ENCODE data around the gene MESP2.
"Not testable (repeated sequence)": the region's sequence is repeated elsewhere in the genome, so short reads cannot be mapped to it uniquely, and the experiment has no call there.

Gene MESP2

GRCh38 chr15:89783111-89783860 lies 7.2 kb downstream of the MESP2 start:
- Histone ChIP-seq H3K27ac (ENCODE audit: low read length) (no peak overlapping the region), H3K36me3 (ENCODE audit: control insufficient read depth, low read depth, low read length) (no peaks in the 10 kb centered on the region), H3K9me3 (ENCODE audit: control insufficient read depth, low read depth, low read length) (peaks cover 5% of the 10 kb centered on the region), H3K4me3 (ENCODE audit: low read length) (no peak overlapping the region), H3K9ac (ENCODE audit: low read length) (no peak overlapping the region), H3K27me3 (ENCODE audit: control insufficient read depth, insufficient read depth, low read length) (peaks cover 9% of the 10 kb centered on the region), H3K4me1 (ENCODE audit: control insufficient read depth, low read depth, low read length) (peaks cover 15% of the 10 kb centered on the region)

GRCh38 chr15:89783861-89784685 lies 7.9 kb downstream of the MESP2 start:
- Histone ChIP-seq H3K9me3 (ENCODE audit: control insufficient read depth, low read depth, low read length) (peaks cover 5% of the 10 kb centered on the region), H3K36me3 (ENCODE audit: control insufficient read depth, low read depth, low read length) (no peaks in the 10 kb centered on the region), H3K27me3 (ENCODE audit: control insufficient read depth, insufficient read depth, low read length) (peaks cover 4% of the 10 kb centered on the region), H3K27ac (ENCODE audit: low read length) (no peak overlapping the region), H3K4me3 (ENCODE audit: low read length) (no peak overlapping the region), H3K9ac (ENCODE audit: low read length) (no peak overlapping the region), H3K4me1 (ENCODE audit: control insufficient read depth, low read depth, low read length) (peaks cover 15% of the 10 kb centered on the region)

GRCh38 chr15:89784686-89784960 lies 8.5 kb downstream of the MESP2 start:
- Histone ChIP-seq H3K27ac (ENCODE audit: low read length) (no peak overlapping the region), H3K4me3 (ENCODE audit: low read length) (no peak overlapping the region), H3K9ac (ENCODE audit: low read length) (no peak overlapping the region)

GRCh38 chr15:89785064-89785773 lies 9.1 kb downstream of the MESP2 start:
- Histone ChIP-seq H3K36me3 (ENCODE audit: control insufficient read depth, low read depth, low read length) (no peaks in the 10 kb centered on the region), H3K4me3 (ENCODE audit: low read length) (no peak overlapping the region), H3K9ac (ENCODE audit: low read length) (no peak overlapping the region), H3K9me3 (ENCODE audit: control insufficient read depth, low read depth, low read length) (peaks cover 5% of the 10 kb centered on the region), H3K27ac (ENCODE audit: low read length) (no peak overlapping the region), H3K4me1 (ENCODE audit: control insufficient read depth, low read depth, low read length) (peaks cover 15% of the 10 kb centered on the region), H3K27me3 (ENCODE audit: control insufficient read depth, insufficient read depth, low read length) (peaks cover 4% of the 10 kb centered on the region)

More at GRCh38 chr15:89784686-89784960, 8.5 kb downstream of the MESP2 start:
- H3K27me3 ChIP-seq (ENCODE audit: control insufficient read depth, insufficient read depth, low read length) = peaks cover 4% of the 10 kb centered on the region
- peaks cover 15% of the 10 kb centered on the region for H3K4me1 ChIP-seq (ENCODE audit: control insufficient read depth, low read depth, low read length)
- peaks cover 5% of the 10 kb centered on the region for H3K9me3 ChIP-seq (ENCODE audit: control insufficient read depth, low read depth, low read length)
- no peaks in the 10 kb centered on the region for H3K36me3 ChIP-seq (ENCODE audit: control insufficient read depth, low read depth, low read length)

GRCh38 chr15:89785774-89786140 lies 9.6 kb downstream of the MESP2 start:
- H3K27ac ChIP-seq (ENCODE audit: low read length) = no peak overlapping the region
- no peaks in the 10 kb centered on the region for H3K36me3 ChIP-seq (ENCODE audit: control insufficient read depth, low read depth, low read length)

GRCh38 chr15:89787944-89788343 lies 11.8 kb downstream of the MESP2 start:
- no peak overlapping the region for H3K4me3 ChIP-seq (ENCODE audit: low read length)
- no peaks in the 10 kb centered on the region for H3K27me3 ChIP-seq (ENCODE audit: control insufficient read depth, insufficient read depth, low read length)
- H3K4me1 ChIP-seq (ENCODE audit: control insufficient read depth, low read depth, low read length) = peaks cover 12% of the 10 kb centered on the region
- no peaks in the 10 kb centered on the region for H3K36me3 ChIP-seq (ENCODE audit: control insufficient read depth, low read depth, low read length)
- H3K9ac ChIP-seq (ENCODE audit: low read length) = no peak overlapping the region
- no peak overlapping the region for H3K27ac ChIP-seq (ENCODE audit: low read length)
- peaks cover 5% of the 10 kb centered on the region for H3K9me3 ChIP-seq (ENCODE audit: control insufficient read depth, low read depth, low read length)

More at GRCh38 chr15:89785774-89786140, 9.6 kb downstream of the MESP2 start:
- H3K9ac ChIP-seq (ENCODE audit: low read length) = no peak overlapping the region
- H3K4me1 ChIP-seq (ENCODE audit: control insufficient read depth, low read depth, low read length) = peaks cover 15% of the 10 kb centered on the region
- peaks cover 3% of the 10 kb centered on the region for H3K27me3 ChIP-seq (ENCODE audit: control insufficient read depth, insufficient read depth, low read length)
- H3K9me3 ChIP-seq (ENCODE audit: control insufficient read depth, low read depth, low read length) = peaks cover 5% of the 10 kb centered on the region
- H3K4me3 ChIP-seq (ENCODE audit: low read length) = no peak overlapping the region

- not testable (repeated sequence) for H3K36me3 ChIP-seq (ENCODE audit: control insufficient read depth, low read depth, low read length); H3K27me3 ChIP-seq (ENCODE audit: control insufficient read depth, insufficient read depth, low read length); H3K27ac ChIP-seq (ENCODE audit: low read length); H3K4me3 ChIP-seq (ENCODE audit: low read length); H3K4me1 ChIP-seq (ENCODE audit: control insufficient read depth, low read depth, low read length); H3K9ac ChIP-seq (ENCODE audit: low read length); H3K9me3 ChIP-seq (ENCODE audit: control insufficient read depth, low read depth, low read length)
These were observed 12.5 kb downstream of the MESP2 start for GRCh38 chr15:89788585-89788984.

GRCh38 chr15:89790206-89790605 lies 14.1 kb downstream of the MESP2 start:
- Histone ChIP-seq H3K9me3 (ENCODE audit: control insufficient read depth, low read depth, low read length) (peaks cover 5% of the 10 kb centered on the region), H3K27me3 (ENCODE audit: control insufficient read depth, insufficient read depth, low read length) (no peaks in the 10 kb centered on the region), H3K9ac (ENCODE audit: low read length) (no peak overlapping the region), H3K36me3 (ENCODE audit: control insufficient read depth, low read depth, low read length) (no peaks in the 10 kb centered on the region), H3K4me3 (ENCODE audit: low read length) (no peak overlapping the region), H3K4me1 (ENCODE audit: control insufficient read depth, low read depth, low read length) (no peaks in the 10 kb centered on the region), H3K27ac (ENCODE audit: low read length) (no peak overlapping the region)

GRCh38 chr15:89790661-89791060 lies 14.5 kb downstream of the MESP2 start:
- H3K4me3 ChIP-seq (ENCODE audit: low read length) = no peak overlapping the region
- H3K9ac ChIP-seq (ENCODE audit: low read length) = no peak overlapping the region
- H3K9me3 ChIP-seq (ENCODE audit: control insufficient read depth, low read depth, low read length) = peaks cover 5% of the 10 kb centered on the region
- H3K27ac ChIP-seq (ENCODE audit: low read length) = no peak overlapping the region
- no peaks in the 10 kb centered on the region for H3K4me1 ChIP-seq (ENCODE audit: control insufficient read depth, low read depth, low read length)
- no peaks in the 10 kb centered on the region for H3K36me3 ChIP-seq (ENCODE audit: control insufficient read depth, low read depth, low read length)
- no peaks in the 10 kb centered on the region for H3K27me3 ChIP-seq (ENCODE audit: control insufficient read depth, insufficient read depth, low read length)

- no peaks in the 10 kb centered on the region for H3K4me1 ChIP-seq (ENCODE audit: control insufficient read depth, low read depth, low read length)
- H3K27ac ChIP-seq (ENCODE audit: low read length) = no peak overlapping the region
- H3K9ac ChIP-seq (ENCODE audit: low read length) = no peak overlapping the region
- H3K9me3 ChIP-seq (ENCODE audit: control insufficient read depth, low read depth, low read length) = peaks cover 5% of the 10 kb centered on the region
- no peak overlapping the region for H3K4me3 ChIP-seq (ENCODE audit: low read length)
- no peaks in the 10 kb centered on the region for H3K36me3 ChIP-seq (ENCODE audit: control insufficient read depth, low read depth, low read length)
- no peaks in the 10 kb centered on the region for H3K27me3 ChIP-seq (ENCODE audit: control insufficient read depth, insufficient read depth, low read length)
These were observed 16.1 kb downstream of the MESP2 start for GRCh38 chr15:89792106-89792805.

- no peak overlapping the region for H3K27ac ChIP-seq (ENCODE audit: low read length)
- no peak overlapping the region for H3K9ac ChIP-seq (ENCODE audit: low read length)
- H3K36me3 ChIP-seq (ENCODE audit: control insufficient read depth, low read depth, low read length) = no peaks in the 10 kb centered on the region
- H3K9me3 ChIP-seq (ENCODE audit: control insufficient read depth, low read depth, low read length) = no peaks in the 10 kb centered on the region
- no peak overlapping the region for H3K4me3 ChIP-seq (ENCODE audit: low read length)
- H3K27me3 ChIP-seq (ENCODE audit: control insufficient read depth, insufficient read depth, low read length) = no peaks in the 10 kb centered on the region
- no peaks in the 10 kb centered on the region for H3K4me1 ChIP-seq (ENCODE audit: control insufficient read depth, low read depth, low read length)
These were observed 18.6 kb downstream of the MESP2 start for GRCh38 chr15:89794627-89795241.

Data from iPS-18a (cell line).